Left lung (tissue), 10 donors: ENCODE data around the gene ACSBG1. TPM values are rescaled to one million over a fixed set of nuclear protein-coding genes. Genes with fewer than 3 reads are reported as not detected.

Experiments
- ATAC-seq: fragments of 200-7000 bp; cut with Tn5 transposase; one replicate; pipeline ENCODE4 v1.9.1; 2020; ENCODE audit warnings: moderate library complexity
- DNase-seq, 4 donors: peaks; one replicate each; pipeline ENCODE4 v3.0.0-alpha.2; 2013 to 2020
- H3K27ac ChIP-seq, 2 donors: fragments of 200-600 bp; sonication (generic) in 1 of 2; one replicate each; pipeline versions ENCODE4 v1.5.0 to v1.8.0; 2020 to 2021
- H3K27me3 ChIP-seq, 2 donors: fragments of 200-600 bp; sonication (generic) in 1 of 2; one replicate each; pipeline versions ENCODE4 v1.5.0 to v1.8.0; 2020 to 2021
- H3K36me3 ChIP-seq, 2 donors: fragments of 200-600 bp; sonication (generic) in 1 of 2; one replicate each; pipeline versions ENCODE4 v1.5.0 to v1.8.0; 2020 to 2021
- H3K4me1 ChIP-seq, 2 donors: fragments of 200-600 bp; one replicate each; pipeline ENCODE4 v1.8.0; 2021
- H3K4me3 ChIP-seq, 2 donors: fragments of 200-600 bp; sonication (generic) in 1 of 2; one replicate each; pipeline versions ENCODE4 v1.5.0 to v1.8.0; 2020 to 2021; ENCODE audit warnings: mild to moderate bottlenecking in 1 of 2
- H3K9me3 ChIP-seq, 2 donors: fragments of 200-600 bp; sonication (generic) in 1 of 2; one replicate each; pipeline versions ENCODE4 v1.5.0 to v1.8.0; 2020 to 2021
- CTCF ChIP-seq, 2 donors: fragments of 200-600 bp; sonication (generic) in 1 of 2; IDR thresholded peaks; one replicate each; pipeline versions ENCODE4 v1.5.0 to v1.8.0; 2021; ENCODE audit warnings: antibody characterized with exemption in 2 of 2
- intact Hi-C, 2 donors: fragments of 100-400 bp; cut with DNase I; formaldehyde crosslinking; loops; one replicate each; pipeline versions ENCODE4 v1.11.2 to v1.14.2; 2022
- polyA plus RNA-seq, 6 donors: library from polyadenylated mRNA; unstranded; fragments of 120-200 nt; gene quantifications; one replicate each; pipeline ENCODE4 v1.2.1, GENCODE V29; 2013; ENCODE audit not compliant: insufficient read length in 6 of 6
- total RNA-seq, 2 donors: library from RNA; stranded (reverse); fragmentation: NEBNext Ultra II Directional; extraction: Animal tissue kit (Norgen Biotek cat#: 25700); gene quantifications; one replicate each; pipeline ENCODE4 v1.2.1, GENCODE V29; 2021
- donor health status: DM: no; HTN: yes; CAD: no.
- donor health status: DM: no; HTN: no; CAD: no.

ACSBG1 gene
- total and polyA plus RNA-seq, 8 donors = 0.42 to 1.9 (median 0.79) TPM; not detected in 1

DNA sequence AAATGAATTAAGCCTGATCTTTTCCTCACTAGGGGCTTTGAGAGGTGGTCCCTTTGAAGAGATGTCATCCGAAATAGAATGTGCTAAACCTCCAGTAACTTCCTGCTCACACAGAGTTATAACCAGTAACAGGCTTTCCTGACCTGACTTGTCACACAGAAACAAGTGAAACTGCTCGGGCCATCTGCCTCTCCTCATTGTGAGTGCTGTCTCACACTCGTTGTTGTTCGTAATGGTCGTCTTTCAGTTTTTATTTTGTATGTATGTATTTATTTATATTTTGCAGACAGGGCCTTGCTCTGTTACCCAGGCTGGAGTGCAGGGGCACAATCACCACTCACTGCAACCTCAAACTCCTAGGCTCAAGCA, 24.0 kb downstream of the ACSBG1 start:
- ATAC-seq = no peak
- H3K27ac ChIP-seq = no peak overlapping the region
- H3K4me1 ChIP-seq = no peaks in the 10 kb centered on the region

DNA sequence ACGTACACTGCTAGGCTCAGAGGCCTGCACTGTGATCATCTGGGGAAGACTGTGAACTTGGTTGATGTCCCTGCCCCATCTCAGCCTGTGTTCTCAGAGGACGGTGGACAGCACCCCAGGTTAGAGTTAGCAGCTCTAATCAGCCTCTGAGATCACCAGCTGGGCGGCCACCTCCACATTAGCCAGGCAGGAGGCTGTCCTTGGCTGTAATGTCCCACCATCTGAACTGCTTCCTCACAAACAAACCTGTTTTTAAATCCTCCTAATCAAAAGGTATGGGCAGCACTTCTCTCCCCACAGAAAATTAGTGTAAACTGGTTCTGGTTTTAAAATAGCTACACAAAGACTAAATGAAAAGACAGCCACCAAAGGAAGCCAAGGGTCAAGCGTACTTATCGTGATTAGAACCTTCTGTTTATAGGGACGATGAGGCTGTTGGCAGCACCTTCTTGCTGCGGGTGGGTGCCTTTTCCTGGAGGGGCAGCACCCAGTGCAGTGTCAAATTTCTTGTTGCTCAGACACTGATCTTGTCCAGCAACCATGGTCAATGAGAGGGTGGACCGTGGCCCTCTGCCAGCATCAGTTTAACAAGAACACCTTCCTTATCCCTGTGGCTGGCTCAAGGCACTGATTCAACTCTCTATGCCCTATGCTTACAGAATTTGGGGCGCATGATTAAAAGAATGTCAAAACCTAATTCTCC, 24.6 kb downstream of the ACSBG1 start:
- ATAC-seq = peak; percentile 37
- Histone ChIP-seq H3K27ac (no peak overlapping the region), H3K4me1 (no peaks in the 10 kb centered on the region), H3K36me3 (no peaks in the 10 kb centered on the region), H3K27me3 (peaks cover 0 to 3% of the 10 kb centered on the region in 2 donors), H3K4me3 (no peak overlapping the region), H3K9me3 (no peaks in the 10 kb centered on the region)
- intact Hi-C loops = no loop called here
- TF ChIP-seq CTCF (IDR thresholded peaks at IDR 0.05) = no peak
- no peak for DNase-seq

More for the DNA sequence above, 24.0 kb downstream of the ACSBG1 start:
- H3K36me3 ChIP-seq = no peaks in the 10 kb centered on the region
- H3K4me3 ChIP-seq = no peak overlapping the region
- no peak for TF ChIP-seq CTCF (IDR thresholded peaks at IDR 0.05)
- DNase-seq = no peak
- peaks cover 0 to 3% of the 10 kb centered on the region in 2 donors for H3K27me3 ChIP-seq
- intact Hi-C loops = no loop called here
- no peaks in the 10 kb centered on the region for H3K9me3 ChIP-seq

- ATAC-seq (peak; percentile 63), DNase-seq (peak in 1 of 4 donors; percentile 58)
- Histone ChIP-seq H3K4me1 (no peaks in the 10 kb centered on the region), H3K27ac (no peak overlapping the region), H3K4me3 (no peak overlapping the region), H3K36me3 (no peaks in the 10 kb centered on the region), H3K9me3 (no peaks in the 10 kb centered on the region), H3K27me3 (peaks cover 0 to 3% of the 10 kb centered on the region in 2 donors)
- intact Hi-C loops = no loop called here
- TF ChIP-seq CTCF (IDR thresholded peaks at IDR 0.05) = no peak
Observed at GRCh38 chr15:78208887-78209645, 25.3 kb downstream of the ACSBG1 start.

GRCh38 chr15:78208341-78208844, 26.0 kb downstream of the ACSBG1 start:
- no peak for ATAC-seq

More at GRCh38 chr15:78208341-78208844, 26.0 kb downstream of the ACSBG1 start:
- H3K27me3 ChIP-seq = peaks cover 0 to 3% of the 10 kb centered on the region in 2 donors
- intact Hi-C loops = no loop called here
- no peak overlapping the region for H3K27ac ChIP-seq
- no peaks in the 10 kb centered on the region for H3K36me3 ChIP-seq
- no peak for TF ChIP-seq CTCF (IDR thresholded peaks at IDR 0.05)
- H3K9me3 ChIP-seq = no peaks in the 10 kb centered on the region
- no peaks in the 10 kb centered on the region for H3K4me1 ChIP-seq
- no peak overlapping the region for H3K4me3 ChIP-seq
- no peak for DNase-seq
